Endothelial cell (in vitro differentiated cells): Measurements from ENCODE around the gene ANXA5. TPM values are rescaled to one million over a fixed set of nuclear protein-coding genes. Genes with fewer than 3 reads are reported as not detected.

Experiments
- DNase-seq: peaks from one replicate; pipeline ENCODE4 v3.0.0; 2021; ENCODE audit warnings: low spot score
- H3K27ac Mint-ChIP-seq: one replicate; pipeline ENCODE4 v1.8.0; 2021; ENCODE audit warnings: mixed read lengths, inconsistent platforms; ENCODE audit not compliant: unreplicated experiment
- H3K27me3 Mint-ChIP-seq: one replicate; pipeline ENCODE4 v1.8.0; 2021; ENCODE audit warnings: mild to moderate bottlenecking, moderate library complexity, mixed read lengths, inconsistent platforms; ENCODE audit not compliant: unreplicated experiment
- H3K36me3 Mint-ChIP-seq: one replicate; pipeline ENCODE4 v1.8.0; 2021; ENCODE audit warnings: mild to moderate bottlenecking, low read depth, mixed read lengths, inconsistent platforms; ENCODE audit not compliant: unreplicated experiment
- H3K4me1 Mint-ChIP-seq: one replicate; pipeline ENCODE4 v1.8.0; 2021; ENCODE audit warnings: mild to moderate bottlenecking, mixed read lengths, inconsistent platforms; ENCODE audit not compliant: unreplicated experiment
- H3K4me3 Mint-ChIP-seq: one replicate; pipeline ENCODE4 v1.8.0; 2021; ENCODE audit warnings: mild to moderate bottlenecking, mixed read lengths, inconsistent platforms; ENCODE audit not compliant: unreplicated experiment
- H3K9me3 Mint-ChIP-seq: one replicate; pipeline ENCODE4 v1.8.0; 2021; ENCODE audit warnings: mixed read lengths, inconsistent platforms; ENCODE audit not compliant: unreplicated experiment
- CTCF ChIP-seq: fragments of 200-600 bp; sonication (generic); IDR thresholded peaks from one replicate; pipeline ENCODE4 v1.5.0; 2021; ENCODE audit warnings: antibody characterized with exemption; ENCODE audit not compliant: unreplicated experiment
- total RNA-seq: library from RNA; stranded (reverse); fragmentation: NEBNext Ultra II Directional; extraction: Animal tissue kit (Norgen Biotek cat#: 25700); gene quantifications from one replicate; pipeline ENCODE4 v1.2.1, GENCODE V29; 2021; ENCODE audit not compliant: unreplicated experiment

The ANXA5 gene
- total RNA-seq, 1 donor from 2014 or later, result 296 TPM

GRCh38 chr4:121679267-121679666 lies 17.5 kb downstream of the ANXA5 start:
- H3K36me3 Mint-ChIP-seq, result peaks cover 37% of the 10 kb centered on the region
- H3K4me1 Mint-ChIP-seq, result peaks cover 3% of the 10 kb centered on the region
- H3K4me3 Mint-ChIP-seq, result peak overlapping the region; percentile 10

GRCh38 chr4:121677524-121677923 lies 19.3 kb downstream of the ANXA5 start:
- H3K27me3 Mint-ChIP-seq, result no peaks in the 10 kb centered on the region
- peaks cover 3% of the 10 kb centered on the region for H3K4me1 Mint-ChIP-seq
- no peak for TF ChIP-seq CTCF
- no peak for DNase-seq
- H3K27ac Mint-ChIP-seq, result no peak overlapping the region
- no peak overlapping the region for H3K4me3 Mint-ChIP-seq
- no peaks in the 10 kb centered on the region for H3K9me3 Mint-ChIP-seq
- peaks cover 35% of the 10 kb centered on the region for H3K36me3 Mint-ChIP-seq

More at GRCh38 chr4:121679267-121679666, 17.5 kb downstream of the ANXA5 start:
- H3K9me3 Mint-ChIP-seq, result no peaks in the 10 kb centered on the region
- no peak for DNase-seq
- no peak for TF ChIP-seq CTCF
- H3K27ac Mint-ChIP-seq, result peak overlapping the region; percentile 4
- H3K27me3 Mint-ChIP-seq, result no peaks in the 10 kb centered on the region

DNA sequence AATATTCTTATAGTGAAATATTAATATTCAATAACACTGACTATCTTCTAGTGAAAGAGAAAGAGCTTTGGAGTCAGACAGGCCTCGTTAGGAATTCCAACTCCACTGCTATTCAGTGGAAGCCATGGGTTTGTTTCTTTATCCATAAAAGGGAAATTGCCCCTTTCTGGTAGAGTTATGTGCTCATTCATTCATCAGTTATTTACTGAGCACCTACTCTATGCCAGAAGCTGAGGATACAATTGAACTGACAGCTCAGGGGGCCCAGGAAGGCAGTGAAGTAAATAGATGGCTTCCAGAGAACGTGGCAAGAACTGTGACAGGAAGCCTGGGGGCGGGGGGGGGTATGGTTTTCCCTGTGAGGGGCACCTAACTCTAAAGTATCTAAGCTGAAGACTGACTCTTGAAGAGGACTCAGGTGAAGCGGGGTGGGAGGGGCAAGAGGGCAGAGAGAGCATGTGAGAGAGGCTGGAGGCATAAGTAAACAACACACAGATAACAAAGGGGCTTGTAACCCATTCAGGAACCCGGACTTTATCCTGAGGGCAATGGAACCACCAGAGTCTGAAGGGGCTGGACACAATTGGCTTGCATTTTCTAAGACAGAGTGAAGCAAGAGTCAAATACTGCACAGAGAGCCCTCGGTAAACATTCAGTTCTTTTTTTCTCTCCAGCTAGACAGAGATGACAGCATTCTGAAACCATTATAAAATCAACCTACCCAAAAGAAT lies 20.3 kb downstream of the ANXA5 start:
- Mint-ChIP-seq H3K4me1 (peaks cover 3% of the 10 kb centered on the region), H3K36me3 (peaks cover 39% of the 10 kb centered on the region), H3K4me3 (no peak overlapping the region), H3K27me3 (no peaks in the 10 kb centered on the region), H3K9me3 (no peaks in the 10 kb centered on the region), H3K27ac (peak overlapping the region; percentile 10)
- no peak for TF ChIP-seq CTCF
- no peak for DNase-seq

DNA sequence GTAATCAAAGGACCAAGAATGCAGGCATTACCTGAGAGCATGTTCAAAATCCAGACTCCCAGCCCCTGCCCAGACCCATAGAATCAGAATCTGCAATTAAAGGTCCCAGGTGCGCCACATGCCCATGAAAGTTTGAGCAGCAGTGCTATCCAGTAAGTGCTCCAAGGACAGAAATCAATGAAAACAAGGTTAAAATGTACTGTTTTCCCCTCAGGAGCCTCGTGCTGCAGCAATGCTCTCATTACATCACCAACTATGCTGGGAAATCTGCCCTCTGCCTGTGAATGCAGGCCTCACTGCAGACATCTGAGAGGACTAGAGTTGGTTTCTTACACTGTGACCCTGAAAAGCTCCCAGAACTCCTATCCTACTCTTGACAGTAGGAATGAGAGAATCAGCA lies 21.1 kb downstream of the ANXA5 start:
- TF ChIP-seq CTCF, result no peak
- Mint-ChIP-seq H3K4me1 (peaks cover 3% of the 10 kb centered on the region), H3K4me3 (no peak overlapping the region)

GRCh38 chr4:121674696-121675095 lies 22.1 kb downstream of the ANXA5 start:
- Mint-ChIP-seq H3K4me1 (peaks cover 3% of the 10 kb centered on the region), H3K27ac (no peak overlapping the region), H3K27me3 (no peaks in the 10 kb centered on the region), H3K9me3 (no peaks in the 10 kb centered on the region), H3K36me3 (peaks cover 34% of the 10 kb centered on the region), H3K4me3 (no peak overlapping the region)
- TF ChIP-seq CTCF, result no peak
- no peak for DNase-seq

More for the DNA sequence above, 21.1 kb downstream of the ANXA5 start:
- Mint-ChIP-seq H3K27ac (no peak overlapping the region), H3K9me3 (no peaks in the 10 kb centered on the region), H3K36me3 (peaks cover 43% of the 10 kb centered on the region), H3K27me3 (no peaks in the 10 kb centered on the region)
- no peak for DNase-seq
